T47D (cell line): ENCODE results near the gene HLA-F.

Experiments
- DNase-seq, 2 experiments: peaks; one replicate each; pipeline versions ENCODE4 v3.0.0 to v3.0.0-alpha.2; 2011 to 2012; ENCODE audit warnings: low read depth in 1 of 2, low spot score in 1 of 2
- JUND ChIP-seq: IDR thresholded peaks from 2 replicates; pipeline ENCODE4 v1.6.1; 2012; ENCODE audit warnings: low read depth
- in situ Hi-C: cut with HindIII; loops from 2 replicates; pipeline ENCODE4 v1.10.0; 2016; ENCODE audit warnings: low sequenced_read_pairs, low pct_unique_long_range_greater_than_20kb

HLA-F gene

DNA sequence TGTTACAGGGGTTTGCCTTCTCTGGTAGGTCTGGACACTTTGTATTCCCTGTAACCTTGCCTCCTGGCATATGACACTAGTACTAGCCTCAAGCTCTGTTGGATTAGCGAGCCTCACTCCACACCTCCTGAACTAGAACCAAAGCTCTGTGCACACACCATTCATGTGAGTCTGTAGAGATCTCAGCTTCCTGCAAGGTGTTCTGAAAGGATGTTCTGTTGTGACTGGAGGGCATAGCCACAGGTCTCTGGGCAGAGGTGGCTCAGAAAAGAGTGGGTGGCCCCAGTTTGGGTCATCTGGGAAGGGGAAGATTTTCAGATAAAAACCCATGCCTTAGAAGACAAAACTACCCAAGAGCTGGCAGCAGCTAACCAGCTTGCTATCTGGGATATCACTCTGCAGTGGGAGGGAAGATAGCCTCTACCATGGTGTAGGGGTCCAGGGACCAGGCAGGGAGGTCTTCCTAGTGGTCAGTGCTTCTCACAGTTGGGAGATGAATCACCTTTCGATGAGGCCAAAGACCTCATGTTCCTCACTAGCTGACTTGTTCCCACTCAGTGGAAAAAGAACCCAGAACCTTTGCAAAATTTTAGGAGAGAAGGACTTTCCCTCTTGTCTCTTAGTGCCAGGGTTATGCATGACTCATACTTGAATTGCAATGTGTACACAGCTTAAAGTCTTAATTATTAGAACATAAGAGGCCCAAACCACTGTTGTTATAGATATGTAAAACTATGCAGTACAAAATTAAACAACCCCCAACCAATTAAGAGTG, 41.4 kb downstream of the HLA-F start:
- in situ Hi-C loops = no loop called here
- DNase-seq = no peak
- no peak for TF ChIP-seq JUND

DNA sequence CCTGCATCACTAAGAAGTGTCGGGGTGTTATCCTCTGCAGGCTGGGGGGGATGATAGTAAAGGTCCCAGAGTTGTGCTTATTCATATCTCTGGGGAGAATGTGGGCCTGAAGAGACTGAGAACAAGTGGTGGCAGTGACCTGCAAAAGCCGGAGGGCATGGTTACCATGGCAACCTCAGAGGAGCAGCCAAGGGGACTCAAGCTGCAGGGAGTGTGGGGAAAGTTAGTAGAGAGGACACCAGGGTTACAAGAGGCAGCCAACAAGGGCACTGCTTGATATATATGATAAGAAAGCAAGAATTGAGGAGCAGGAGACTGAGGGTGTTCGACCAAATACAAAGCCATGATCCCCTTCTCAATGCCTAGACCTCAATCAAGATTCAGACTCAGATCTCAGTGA, 46.1 kb downstream of the HLA-F start:
- no peak for TF ChIP-seq JUND
- no peak for DNase-seq
- in situ Hi-C loops = no loop called here

DNA sequence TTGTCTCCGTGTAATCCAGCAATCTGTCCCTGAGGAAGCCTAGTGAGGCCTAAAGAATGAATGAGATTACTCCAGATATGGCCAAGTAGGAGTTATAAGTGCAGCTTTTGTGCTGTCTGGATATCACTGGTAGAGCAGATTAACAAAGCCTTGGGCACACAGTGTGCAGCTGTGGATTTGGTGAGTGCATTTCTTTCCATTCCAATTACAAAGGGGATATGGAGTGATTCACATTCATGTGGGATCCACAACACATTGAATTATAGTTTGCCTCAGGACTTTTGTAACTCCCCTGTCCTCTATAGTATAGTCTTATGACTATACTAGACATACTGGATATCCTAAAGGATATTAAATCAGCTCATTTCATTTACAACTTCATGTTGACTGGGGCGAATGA, 47.1 kb downstream of the HLA-F start:
- in situ Hi-C loops = no loop called here
- no peak for TF ChIP-seq JUND
- DNase-seq = no peak

DNA sequence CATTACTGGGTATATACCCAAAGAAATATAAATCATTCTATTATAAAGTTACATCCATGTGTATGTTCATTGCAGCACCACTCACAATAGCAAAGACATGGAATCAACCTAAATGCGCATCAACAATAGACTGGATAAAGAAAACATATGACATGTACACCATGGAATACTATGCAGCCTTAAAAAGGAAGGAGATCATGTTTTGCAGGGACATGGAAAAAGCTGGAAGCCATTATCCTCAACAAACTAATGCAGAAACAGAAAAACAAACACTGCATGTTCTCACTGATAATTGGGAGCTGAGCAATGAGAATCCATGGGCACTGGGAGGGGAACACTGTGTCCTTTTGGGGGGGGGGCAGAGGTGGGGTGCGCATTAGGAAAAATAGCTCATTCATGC, 53.5 kb downstream of the HLA-F start:
- in situ Hi-C loops = no loop called here
- DNase-seq = no peak
- no peak for TF ChIP-seq JUND
